ENCODE data around the gene PLXNA4. TPM values are rescaled to one million over a fixed set of nuclear protein-coding genes. Genes with fewer than 3 reads are reported as not detected.

Gene PLXNA4
- total and polyA plus RNA-seq, 12 donors: 0.83 to 17.0 (median 11.5) TPM

- ATAC-seq (no peak), DNase-seq (no peak)
- intact Hi-C loops (cut with DNase I): loop anchor here in 5 of 10 donors (10.0 kb wide), 7 partner anchors 59 to 879 kb away; no protein-coding TSS in a partner anchor
- H3K4me3 ChIP-seq: no peak overlapping the region
- H3K27me3 ChIP-seq: peaks cover 0 to 93% (median 52%) of the 10 kb centered on the region in 7 donors
- no peak for TF ChIP-seq CTCF (IDR thresholded peaks at IDR 0.05)
- peaks cover 7 to 46% (median 25%) of the 10 kb centered on the region in 9 donors for H3K4me1 ChIP-seq
- no peak overlapping the region for H3K27ac ChIP-seq
- H3K9me3 ChIP-seq: no peaks in the 10 kb centered on the region
- no peaks in the 10 kb centered on the region for H3K36me3 ChIP-seq
- WGBS, 2 donors: 63 to 65% methylated on average over 8 of the region's 8 CpGs
Measured at GRCh38 chr7:132574223-132574622, 2.0 kb downstream of the PLXNA4 start.

GRCh38 chr7:132573251-132573955 is 2.9 kb downstream of the PLXNA4 start:
- H3K36me3 ChIP-seq: no peaks in the 10 kb centered on the region
- peaks cover 7 to 46% (median 25%) of the 10 kb centered on the region in 9 donors for H3K4me1 ChIP-seq
- no peaks in the 10 kb centered on the region for H3K9me3 ChIP-seq
- H3K27me3 ChIP-seq: peaks cover 0 to 86% (median 52%) of the 10 kb centered on the region in 7 donors
- no peak for TF ChIP-seq CTCF (IDR thresholded peaks at IDR 0.05)
- DNase-seq (no peak), ATAC-seq (no peak)
- intact Hi-C loops (cut with DNase I): loop anchor here in 5 of 10 donors (10.0 kb wide), 7 partner anchors 59 to 879 kb away; no protein-coding TSS in a partner anchor
- H3K4me3 ChIP-seq: no peak overlapping the region
- WGBS, 2 donors: 42 to 51% methylated on average over 13 of the region's 13 CpGs
- H3K27ac ChIP-seq: no peak overlapping the region

GRCh38 chr7:132572526-132572925 is 3.7 kb downstream of the PLXNA4 start:
- WGBS, 2 donors: 65 to 82% methylated on average over 3 of the region's 3 CpGs
- Histone ChIP-seq H3K36me3 (no peaks in the 10 kb centered on the region), H3K4me1 (peaks cover 7 to 43% (median 25%) of the 10 kb centered on the region in 9 donors), H3K27ac (no peak overlapping the region), H3K27me3 (peaks cover 0 to 82% (median 46%) of the 10 kb centered on the region in 7 donors), H3K9me3 (no peaks in the 10 kb centered on the region), H3K4me3 (no peak overlapping the region)
- ATAC-seq (no peak), DNase-seq (no peak)
- TF ChIP-seq CTCF (IDR thresholded peaks at IDR 0.05): no peak
- intact Hi-C loops (cut with DNase I): loop anchor here in 5 of 10 donors (10.0 kb wide), 7 partner anchors 58 to 878 kb away; no protein-coding TSS in a partner anchor

- no peak for TF ChIP-seq CTCF (IDR thresholded peaks at IDR 0.05)
Measured at GRCh38 chr7:132571970-132572369, 4.3 kb downstream of the PLXNA4 start.

More at GRCh38 chr7:132571970-132572369, 4.3 kb downstream of the PLXNA4 start:
- 75 to 80% methylated on average over 2 of the region's 2 CpGs for WGBS, 2 donors
- no peak for DNase-seq
- Histone ChIP-seq H3K27ac (no peak overlapping the region), H3K36me3 (no peaks in the 10 kb centered on the region), H3K4me1 (peaks cover 7 to 42% (median 25%) of the 10 kb centered on the region in 9 donors), H3K27me3 (peaks cover 0 to 78% (median 45%) of the 10 kb centered on the region in 7 donors), H3K4me3 (no peak overlapping the region), H3K9me3 (no peaks in the 10 kb centered on the region)
- no peak for ATAC-seq
- intact Hi-C loops (cut with DNase I): loop anchor here in 5 of 10 donors (10.0 kb wide), 7 partner anchors 57 to 877 kb away; no protein-coding TSS in a partner anchor

Data from heart right ventricle (tissue), 16 donors.